Brain microvascular endothelial cell (primary cell): ENCODE results near the gene TTC4.

Experiments
- DNase-seq: peaks from one replicate; pipeline ENCODE4 v3.0.0-alpha.2; 2020
- H3K27ac ChIP-seq: fragments of 250-450 bp; sonication (Bioruptor Pico); 2 replicates; pipeline ENCODE4 v1.5.1; 2020; ENCODE audit warnings: mild to moderate bottlenecking, moderate library complexity
- H3K27me3 ChIP-seq: fragments of 250-450 bp; sonication (Bioruptor Pico); replicated peaks from 2 replicates; pipeline ENCODE4 v1.5.1; 2020; ENCODE audit warnings: mild to moderate bottlenecking
- H3K36me3 ChIP-seq: fragments of 250-450 bp; sonication (Bioruptor Pico); replicated peaks from 2 replicates; pipeline ENCODE4 v1.5.1; 2020; ENCODE audit warnings: mild to moderate bottlenecking
- H3K4me3 ChIP-seq: 2 replicates; pipeline ENCODE4 v1.5.1; 2011; ENCODE audit warnings: low read depth, mild to moderate bottlenecking, control low read depth, low read length, moderate library complexity
- in situ Hi-C: cut with HindIII; loops from 2 replicates; pipeline ENCODE4 v1.10.0; 2017; ENCODE audit warnings: low sequenced_read_pairs, low pct_ligation_motif_present
- TF ChIP-seq, protein P1 (sequence below): IDR thresholded peaks from 2 replicates; pipeline ENCODE4 v1.5.1; 2011; ENCODE audit warnings: low read depth, mild to moderate bottlenecking, moderate library complexity, low read length, control low read depth, inconsistent platforms; ENCODE audit errors: missing control alignments

TTC4 gene

DNA sequence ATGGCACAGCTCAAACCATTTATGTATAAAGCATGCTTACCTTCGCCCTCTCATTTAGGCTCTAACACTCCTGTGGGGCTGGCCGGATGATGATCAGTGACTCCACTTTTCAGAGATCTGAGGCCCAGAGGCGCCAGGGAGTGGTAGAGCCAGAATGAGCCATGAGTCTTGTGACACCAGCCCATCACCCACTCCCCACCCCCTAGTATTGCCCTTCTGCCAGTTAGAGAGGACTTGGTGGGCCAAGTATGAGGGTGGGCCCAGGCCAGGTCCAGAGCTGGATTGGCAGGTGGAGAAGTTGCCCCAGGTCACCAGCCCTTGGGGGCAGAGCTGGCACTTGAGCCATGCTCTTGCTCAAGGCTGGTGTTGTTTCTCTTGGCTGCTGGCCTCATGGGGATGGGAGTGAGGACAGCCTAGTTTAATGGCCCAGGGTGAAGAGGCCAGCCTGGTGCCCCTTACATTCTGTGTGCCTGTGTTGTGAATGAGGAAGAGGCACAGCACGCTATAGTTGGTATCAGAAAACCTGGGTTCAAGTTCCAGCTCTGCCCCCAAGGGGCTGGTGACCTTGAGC is 30.2 kb upstream of the TTC4 start:
- DNase-seq = no peak
- TF ChIP-seq, protein P1, sequence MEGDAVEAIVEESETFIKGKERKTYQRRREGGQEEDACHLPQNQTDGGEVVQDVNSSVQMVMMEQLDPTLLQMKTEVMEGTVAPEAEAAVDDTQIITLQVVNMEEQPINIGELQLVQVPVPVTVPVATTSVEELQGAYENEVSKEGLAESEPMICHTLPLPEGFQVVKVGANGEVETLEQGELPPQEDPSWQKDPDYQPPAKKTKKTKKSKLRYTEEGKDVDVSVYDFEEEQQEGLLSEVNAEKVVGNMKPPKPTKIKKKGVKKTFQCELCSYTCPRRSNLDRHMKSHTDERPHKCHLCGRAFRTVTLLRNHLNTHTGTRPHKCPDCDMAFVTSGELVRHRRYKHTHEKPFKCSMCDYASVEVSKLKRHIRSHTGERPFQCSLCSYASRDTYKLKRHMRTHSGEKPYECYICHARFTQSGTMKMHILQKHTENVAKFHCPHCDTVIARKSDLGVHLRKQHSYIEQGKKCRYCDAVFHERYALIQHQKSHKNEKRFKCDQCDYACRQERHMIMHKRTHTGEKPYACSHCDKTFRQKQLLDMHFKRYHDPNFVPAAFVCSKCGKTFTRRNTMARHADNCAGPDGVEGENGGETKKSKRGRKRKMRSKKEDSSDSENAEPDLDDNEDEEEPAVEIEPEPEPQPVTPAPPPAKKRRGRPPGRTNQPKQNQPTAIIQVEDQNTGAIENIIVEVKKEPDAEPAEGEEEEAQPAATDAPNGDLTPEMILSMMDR = no peak
- Histone ChIP-seq H3K27me3 (no peaks in the 10 kb centered on the region), H3K36me3 (no peaks in the 10 kb centered on the region), H3K27ac (no peak overlapping the region), H3K4me3 (no peak overlapping the region)
- in situ Hi-C loops = no loop called here

DNA sequence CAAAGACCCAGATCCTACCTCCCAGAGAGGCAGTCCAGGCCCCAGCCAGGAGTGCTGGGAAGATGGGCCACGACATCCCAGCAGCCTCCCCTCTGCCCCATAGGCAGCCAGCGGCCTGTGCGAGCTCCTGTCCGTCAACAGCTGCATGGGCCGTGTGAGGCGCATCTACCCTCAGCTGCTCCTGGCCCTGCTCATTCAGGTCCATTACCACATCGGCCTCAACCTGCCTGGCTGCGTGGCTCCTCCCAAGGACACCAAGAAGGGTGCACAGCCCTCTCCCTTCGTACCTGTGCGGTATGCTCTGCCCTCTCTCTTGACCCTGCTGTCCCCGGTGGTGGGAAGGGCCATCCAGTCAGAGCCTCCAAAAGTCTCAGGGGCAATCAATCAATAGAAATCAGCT is 29.5 kb upstream of the TTC4 start:
- Histone ChIP-seq H3K27ac (no peak overlapping the region), H3K4me3 (no peak overlapping the region), H3K36me3 (no peaks in the 10 kb centered on the region), H3K27me3 (no peaks in the 10 kb centered on the region)
- in situ Hi-C loops = no loop called here
- no peak for DNase-seq
- TF ChIP-seq, protein P1 = no peak

DNA sequence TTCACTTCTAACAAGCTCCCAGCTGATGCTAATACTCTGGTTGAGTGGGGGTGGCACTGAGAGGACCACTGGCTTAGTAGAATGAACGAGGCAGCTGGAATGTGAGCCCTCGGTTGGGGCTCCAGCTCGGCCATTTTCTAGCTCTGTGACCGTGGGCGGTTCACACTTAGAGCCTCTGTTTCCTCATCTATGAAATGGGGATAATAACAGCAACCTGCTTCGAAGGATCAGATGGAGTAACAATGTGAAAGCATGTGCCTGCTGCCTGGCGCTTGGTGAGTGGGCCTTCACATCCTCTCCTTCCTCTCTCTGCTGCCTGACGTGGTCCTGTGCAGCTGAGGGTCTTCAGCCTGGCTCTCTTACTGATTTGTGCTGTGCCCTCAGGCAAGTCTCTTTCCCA is 20.9 kb upstream of the TTC4 start:
- peaks cover 2% of the 10 kb centered on the region for H3K27me3 ChIP-seq
- no peak for DNase-seq
- in situ Hi-C loops = no loop called here
- TF ChIP-seq, protein P1 = no peak
- H3K4me3 ChIP-seq = no peak overlapping the region
- no peak overlapping the region for H3K27ac ChIP-seq
- no peaks in the 10 kb centered on the region for H3K36me3 ChIP-seq

DNA sequence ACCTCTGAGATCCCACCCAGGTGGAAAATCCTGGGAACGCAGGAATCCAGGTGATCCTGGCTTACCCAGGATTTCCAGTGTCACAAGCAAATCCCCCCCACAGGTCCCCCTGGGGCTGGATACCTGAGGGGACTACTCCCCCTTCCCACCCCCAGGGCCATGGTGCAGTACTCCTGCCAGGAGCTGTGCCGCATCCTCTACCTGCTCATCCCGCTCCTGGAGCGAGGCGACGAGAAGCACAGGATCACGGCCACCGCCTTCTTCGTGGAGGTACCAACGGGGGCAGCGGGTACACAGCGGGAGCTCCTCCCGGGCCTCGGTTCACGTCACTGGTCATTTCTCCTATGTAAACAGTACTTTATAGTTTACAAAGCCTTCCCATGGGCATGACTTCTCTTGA is 20.4 kb upstream of the TTC4 start:
- H3K27ac ChIP-seq = no peak overlapping the region
- H3K27me3 ChIP-seq = peaks cover 2% of the 10 kb centered on the region
- H3K4me3 ChIP-seq = no peak overlapping the region
- TF ChIP-seq, protein P1 = no peak
- DNase-seq = no peak
- in situ Hi-C loops = no loop called here
- H3K36me3 ChIP-seq = no peaks in the 10 kb centered on the region

DNA sequence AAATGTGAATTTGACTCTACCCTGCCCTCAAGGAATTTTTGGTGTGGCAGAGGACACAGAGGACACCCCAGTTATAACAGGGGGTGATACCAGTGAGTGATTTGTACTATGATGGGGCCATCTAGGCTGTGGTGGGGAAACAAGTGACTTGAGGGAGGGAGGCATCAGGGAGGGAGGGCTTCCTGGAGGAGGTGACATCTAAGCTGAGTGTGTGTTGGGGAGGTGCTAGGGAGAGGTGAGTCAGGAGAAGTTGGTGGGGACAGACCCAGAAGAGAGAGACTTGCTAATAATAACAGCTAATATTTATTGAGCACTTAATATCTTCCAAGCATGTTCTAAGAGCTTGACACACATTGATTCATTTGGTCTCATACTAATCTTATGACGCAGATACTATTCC is 19.9 kb upstream of the TTC4 start:
- in situ Hi-C loops = no loop called here
- H3K4me3 ChIP-seq = no peak overlapping the region
- peaks cover 2% of the 10 kb centered on the region for H3K27me3 ChIP-seq
- no peak overlapping the region for H3K27ac ChIP-seq
- DNase-seq = no peak
- H3K36me3 ChIP-seq = no peaks in the 10 kb centered on the region
- TF ChIP-seq, protein P1 = no peak

DNA sequence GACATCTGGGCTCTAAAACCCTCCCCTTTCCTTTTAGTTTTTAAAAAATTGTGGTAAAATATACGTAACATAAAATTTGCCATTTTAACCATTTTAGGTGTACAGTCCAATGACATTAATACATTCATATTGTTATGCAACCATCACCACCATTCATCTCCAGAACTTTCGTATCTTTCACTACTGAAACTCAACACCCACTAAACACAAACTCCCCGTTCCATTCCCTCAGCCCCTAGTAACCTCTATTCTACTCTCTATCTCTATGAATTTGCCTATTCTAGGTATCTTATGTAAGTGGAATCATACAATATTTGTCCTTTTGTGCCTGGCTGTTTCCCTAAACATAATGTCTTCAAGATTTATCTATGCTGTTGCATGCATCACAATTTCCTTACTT is 19.4 kb upstream of the TTC4 start:
- Histone ChIP-seq H3K27ac (no peak overlapping the region), H3K36me3 (no peaks in the 10 kb centered on the region), H3K4me3 (no peak overlapping the region), H3K27me3 (peaks cover 2% of the 10 kb centered on the region)
- in situ Hi-C loops = no loop called here
- no peak for DNase-seq
- TF ChIP-seq, protein P1 = no peak
